OCI-LY3 (cell line): ENCODE results near the gene TNFRSF8.

Experiments
- H2AFZ ChIP-seq: fragments of 200-600, 300-600 bp; shearing (Covaris generic); 2 replicates; pipeline ENCODE4 v1.6.0; 2014; ENCODE audit warnings: antibody characterized with exemption, low read depth, low read length
- H3K27ac ChIP-seq: fragments of 200-600, 300-600 bp; sonication (generic); 2 replicates; pipeline ENCODE4 v1.5.1; 2014; ENCODE audit warnings: mild to moderate bottlenecking, low read length, moderate library complexity, mixed read lengths
- H3K27me3 ChIP-seq: fragments of 200-600, 300-600 bp; sonication (generic); 2 replicates; pipeline ENCODE4 v1.6.1; 2014; ENCODE audit warnings: low read depth, low read length, mixed read lengths
- H3K36me3 ChIP-seq: fragments of 200-600, 300-600 bp; sonication (generic); replicated peaks from 2 replicates; pipeline ENCODE3; 2014; ENCODE audit warnings: low read depth, low read length, mixed read lengths
- H3K4me1 ChIP-seq: fragments of 300-600, 200-600 bp; sonication (generic); 2 replicates; pipeline ENCODE4 v1.6.1; 2014; ENCODE audit warnings: low read length, mixed read lengths
- H3K4me2 ChIP-seq: fragments of 200-600, 300-600 bp; sonication (generic); 2 replicates; pipeline ENCODE4 v1.6.1; 2014; ENCODE audit warnings: low read length, mixed read lengths
- H3K4me3 ChIP-seq: fragments of 300-600, 200-600 bp; sonication (generic); 2 replicates; pipeline ENCODE4 v1.5.1; 2014; ENCODE audit warnings: antibody characterized with exemption, mild to moderate bottlenecking, low read length, moderate library complexity
- H3K79me2 ChIP-seq: fragments of 300-600, 200-600 bp; shearing (Covaris generic); 2 replicates; pipeline ENCODE4 v1.6.1; 2014; ENCODE audit warnings: mild to moderate bottlenecking, low read length, mixed read lengths
- H3K9ac ChIP-seq: fragments of 300-600, 200-600 bp; shearing (Covaris generic); 2 replicates; pipeline ENCODE4 v1.6.0; 2014; ENCODE audit warnings: mild to moderate bottlenecking, low read length, moderate library complexity
- H3K9me3 ChIP-seq: fragments of 200-600, 300-600 bp; shearing (Covaris generic); 2 replicates; pipeline ENCODE4 v1.6.1; 2014; ENCODE audit warnings: low read length, mixed read lengths; ENCODE audit not compliant: insufficient read depth
- H4K20me1 ChIP-seq: fragments of 200-600, 300-600 bp; sonication (generic); 2 replicates; pipeline ENCODE4 v1.6.1; 2016; ENCODE audit warnings: low read length, mixed read lengths; ENCODE audit not compliant: insufficient read depth
- EZH2phosphoT487 ChIP-seq: fragments of 200-600 bp; shearing (Covaris generic); IDR thresholded peaks from 2 replicates; pipeline ENCODE4 v1.6.1; 2018; ENCODE audit warnings: antibody characterized with exemption, mixed run types, low read depth
- TF ChIP-seq, protein P1 (sequence below): fragments of 200-600, 300-600 bp; sonication (generic); IDR thresholded peaks from 2 replicates; pipeline ENCODE4 v1.5.1; 2014; ENCODE audit warnings: antibody characterized with exemption, low read length, low read depth

Gene TNFRSF8

DNA sequence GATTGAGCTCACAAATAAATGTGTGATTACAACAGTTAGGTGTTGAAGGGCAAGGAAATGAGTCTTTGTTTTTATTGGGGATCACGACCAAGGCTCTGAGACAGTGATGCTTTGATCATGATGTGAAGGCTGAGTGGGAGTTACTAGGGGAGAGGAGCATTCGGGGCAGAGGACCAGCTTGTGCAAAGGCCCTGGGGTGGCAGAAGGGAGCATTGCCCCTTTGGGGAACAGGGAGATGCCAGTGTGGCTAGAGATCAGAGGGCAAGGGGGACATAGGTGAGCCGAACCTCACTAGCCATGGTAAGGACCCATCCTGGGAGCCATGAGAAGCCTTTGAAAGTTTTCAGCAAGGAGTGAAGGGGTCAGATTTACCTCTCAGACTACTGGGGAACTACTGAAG, 31.1 kb downstream of the TNFRSF8 start:
- Histone ChIP-seq H3K9me3 (no peaks in the 10 kb centered on the region), H2AFZ (no peak overlapping the region), H4K20me1 (no peaks in the 10 kb centered on the region), H3K36me3 (no peaks in the 10 kb centered on the region), H3K9ac (no peak overlapping the region), H3K4me1 (0 out of 2 replicates have a peak, but pooled peaks cover under 1% of the 10 kb centered on the region), H3K4me2 (no peak overlapping the region), H3K79me2 (no peaks in the 10 kb centered on the region), H3K4me3 (no peak overlapping the region), H3K27me3 (no peaks in the 10 kb centered on the region), H3K27ac (no peak overlapping the region)
- no peak for TF ChIP-seq EZH2phosphoT487
- TF ChIP-seq, protein P1, sequence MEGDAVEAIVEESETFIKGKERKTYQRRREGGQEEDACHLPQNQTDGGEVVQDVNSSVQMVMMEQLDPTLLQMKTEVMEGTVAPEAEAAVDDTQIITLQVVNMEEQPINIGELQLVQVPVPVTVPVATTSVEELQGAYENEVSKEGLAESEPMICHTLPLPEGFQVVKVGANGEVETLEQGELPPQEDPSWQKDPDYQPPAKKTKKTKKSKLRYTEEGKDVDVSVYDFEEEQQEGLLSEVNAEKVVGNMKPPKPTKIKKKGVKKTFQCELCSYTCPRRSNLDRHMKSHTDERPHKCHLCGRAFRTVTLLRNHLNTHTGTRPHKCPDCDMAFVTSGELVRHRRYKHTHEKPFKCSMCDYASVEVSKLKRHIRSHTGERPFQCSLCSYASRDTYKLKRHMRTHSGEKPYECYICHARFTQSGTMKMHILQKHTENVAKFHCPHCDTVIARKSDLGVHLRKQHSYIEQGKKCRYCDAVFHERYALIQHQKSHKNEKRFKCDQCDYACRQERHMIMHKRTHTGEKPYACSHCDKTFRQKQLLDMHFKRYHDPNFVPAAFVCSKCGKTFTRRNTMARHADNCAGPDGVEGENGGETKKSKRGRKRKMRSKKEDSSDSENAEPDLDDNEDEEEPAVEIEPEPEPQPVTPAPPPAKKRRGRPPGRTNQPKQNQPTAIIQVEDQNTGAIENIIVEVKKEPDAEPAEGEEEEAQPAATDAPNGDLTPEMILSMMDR = no peak

DNA sequence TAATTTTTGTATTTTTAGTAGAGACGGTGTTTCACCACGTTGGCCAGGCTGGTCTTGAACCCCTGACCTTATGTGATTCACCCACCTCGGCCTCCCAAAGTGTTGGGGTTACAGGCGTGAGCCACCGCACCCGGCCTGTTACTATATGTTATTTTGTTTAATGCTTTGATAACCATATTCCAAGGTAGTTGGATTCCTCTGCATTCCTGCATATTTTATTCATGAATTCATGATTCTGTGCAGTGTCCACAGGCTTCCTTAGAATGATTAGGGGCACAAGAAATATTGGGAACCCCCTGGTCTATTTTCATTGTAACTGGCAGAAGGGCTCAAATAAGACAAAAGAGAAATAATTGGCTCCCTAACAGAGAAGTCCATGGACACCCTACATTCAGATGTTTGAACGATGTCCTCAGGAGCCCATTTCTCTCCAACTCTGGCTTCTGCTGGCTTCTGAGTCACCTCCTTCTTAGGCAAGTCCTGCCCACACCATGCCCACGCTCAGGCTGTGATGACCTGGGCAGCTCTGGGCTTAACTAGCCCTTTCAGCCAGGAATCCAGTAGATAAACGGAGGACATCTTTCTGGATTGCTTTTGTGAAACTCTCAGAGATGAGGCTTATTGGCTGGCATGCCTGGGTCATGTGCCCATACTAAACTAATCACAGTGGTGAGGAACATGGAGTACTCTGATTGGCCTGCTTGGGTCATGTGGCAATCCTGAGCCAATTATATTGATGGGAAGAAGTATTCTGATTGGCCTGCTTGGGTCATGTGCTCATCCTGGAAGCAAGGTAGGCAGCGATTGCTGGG, 32.6 kb downstream of the TNFRSF8 start:
- H2AFZ ChIP-seq = no peak overlapping the region

DNA sequence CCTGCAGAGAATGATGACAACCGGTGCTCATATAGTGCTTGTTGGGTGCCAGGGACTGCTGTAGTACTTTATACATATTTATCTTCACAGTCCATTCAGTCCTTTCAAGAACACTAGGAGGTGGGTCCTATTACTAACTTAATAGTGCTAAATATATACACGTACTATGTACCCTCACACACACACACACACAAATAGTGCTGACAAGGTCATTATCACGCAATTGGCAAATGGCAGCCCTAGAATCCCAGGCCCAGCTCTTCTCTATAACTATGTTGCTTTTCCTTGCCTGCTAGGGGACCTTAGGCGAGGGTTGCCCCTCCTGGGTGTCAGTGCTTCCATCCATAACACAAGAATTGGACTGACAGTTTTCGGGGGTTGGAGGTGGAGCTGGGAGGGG, 33.5 kb downstream of the TNFRSF8 start:
- H3K27ac ChIP-seq = no peak overlapping the region
- no peaks in the 10 kb centered on the region for H3K4me1 ChIP-seq
- H3K4me2 ChIP-seq = no peak overlapping the region
- H3K36me3 ChIP-seq = no peaks in the 10 kb centered on the region
- H3K9me3 ChIP-seq = no peaks in the 10 kb centered on the region
- TF ChIP-seq EZH2phosphoT487 = no peak
- TF ChIP-seq, protein P1 = no peak
- no peaks in the 10 kb centered on the region for H4K20me1 ChIP-seq
- no peak overlapping the region for H3K9ac ChIP-seq
- H3K4me3 ChIP-seq = no peak overlapping the region
- H3K79me2 ChIP-seq = no peaks in the 10 kb centered on the region
- H3K27me3 ChIP-seq = no peaks in the 10 kb centered on the region
- H2AFZ ChIP-seq = no peak overlapping the region

More for the DNA sequence above, 32.6 kb downstream of the TNFRSF8 start:
- Histone ChIP-seq H3K27me3 (no peaks in the 10 kb centered on the region), H3K4me1 (no peaks in the 10 kb centered on the region), H3K36me3 (no peaks in the 10 kb centered on the region), H3K79me2 (no peaks in the 10 kb centered on the region), H3K4me2 (no peak overlapping the region), H4K20me1 (no peaks in the 10 kb centered on the region), H3K27ac (no peak overlapping the region), H3K9me3 (no peaks in the 10 kb centered on the region), H3K9ac (no peak overlapping the region), H3K4me3 (no peak overlapping the region)
- TF ChIP-seq, protein P1 = no peak
- TF ChIP-seq EZH2phosphoT487 = no peak

DNA sequence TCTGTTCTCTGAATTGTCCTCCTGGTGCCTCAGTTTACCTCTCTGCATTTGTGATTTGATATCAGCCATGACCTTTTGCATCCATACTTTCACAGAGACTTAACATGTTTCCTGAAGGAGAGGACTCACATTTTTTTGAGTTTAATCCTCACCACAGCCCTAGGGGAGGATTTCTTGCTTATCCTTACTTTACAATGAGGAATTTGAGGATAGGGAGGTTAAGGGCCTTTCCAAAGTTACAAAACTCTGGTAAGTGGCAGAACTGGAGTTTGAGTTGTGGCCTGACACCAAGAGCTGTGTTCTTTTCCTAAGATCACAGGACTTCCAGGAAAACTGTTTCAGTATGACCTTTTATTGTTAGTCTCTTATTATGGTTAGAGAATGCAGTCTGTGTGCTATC, 34.2 kb downstream of the TNFRSF8 start:
- no peaks in the 10 kb centered on the region for H3K27me3 ChIP-seq
- TF ChIP-seq EZH2phosphoT487 = no peak
- H2AFZ ChIP-seq = no peak overlapping the region
- H3K4me1 ChIP-seq = no peaks in the 10 kb centered on the region
- H3K9ac ChIP-seq = no peak overlapping the region
- H3K9me3 ChIP-seq = no peaks in the 10 kb centered on the region
- H4K20me1 ChIP-seq = no peaks in the 10 kb centered on the region
- H3K27ac ChIP-seq = no peak overlapping the region
- H3K36me3 ChIP-seq = no peaks in the 10 kb centered on the region
- no peaks in the 10 kb centered on the region for H3K79me2 ChIP-seq
- no peak overlapping the region for H3K4me3 ChIP-seq
- H3K4me2 ChIP-seq = no peak overlapping the region
